Activated T-cell treated with anti-CD3 and anti-CD28 coated beads for 4 hours (primary cell): ENCODE results near the gene OTOS.

Source experiments
- DNase-seq: peaks from one replicate; pipeline ENCODE4 v3.0.0-alpha.2; 2020

The OTOS gene

DNA sequence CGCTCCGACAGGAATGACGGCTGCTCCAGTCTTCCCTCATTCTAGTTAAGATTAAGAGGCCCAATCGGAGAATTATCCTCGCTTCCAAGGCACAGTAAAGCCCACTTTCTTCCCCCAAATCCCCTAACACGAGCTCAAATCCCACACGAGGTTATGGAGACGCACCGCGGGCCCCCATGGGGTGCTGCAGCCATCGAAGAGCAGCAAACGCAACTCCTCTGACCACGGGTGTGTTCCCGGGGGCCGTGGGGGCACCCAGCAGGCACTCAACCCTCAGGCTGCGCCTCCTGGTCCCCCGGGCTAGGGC is 4.8 kb downstream of the OTOS start:
- DNase-seq, result no peak

DNA sequence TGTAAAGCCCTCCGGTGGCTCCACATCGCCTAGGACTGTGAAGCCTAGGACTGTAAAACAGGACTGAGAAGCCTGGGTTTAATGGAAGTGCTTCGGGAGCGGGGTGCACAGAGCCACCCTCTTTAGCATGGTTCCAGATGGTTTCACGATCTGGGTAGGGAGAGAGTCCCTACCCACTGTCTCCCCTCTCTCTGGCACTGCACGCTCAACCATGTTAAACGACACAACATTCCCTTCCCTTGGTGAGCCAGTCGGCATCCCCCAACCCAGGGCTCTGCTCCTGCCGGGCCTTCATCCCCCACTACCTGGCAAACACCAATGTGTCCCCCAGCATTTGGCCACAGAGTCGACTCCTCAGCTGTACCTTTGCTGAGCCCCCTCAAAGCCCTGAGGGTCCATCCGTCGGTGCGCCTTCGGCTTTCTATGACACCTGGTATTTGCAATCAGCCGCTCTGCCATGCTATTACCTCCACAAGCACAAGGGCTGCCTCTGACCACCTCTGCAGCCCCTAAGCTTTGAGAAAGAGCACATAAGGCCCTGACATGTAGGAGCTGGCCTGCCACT is 5.4 kb downstream of the OTOS start:
- DNase-seq, result no peak

DNA sequence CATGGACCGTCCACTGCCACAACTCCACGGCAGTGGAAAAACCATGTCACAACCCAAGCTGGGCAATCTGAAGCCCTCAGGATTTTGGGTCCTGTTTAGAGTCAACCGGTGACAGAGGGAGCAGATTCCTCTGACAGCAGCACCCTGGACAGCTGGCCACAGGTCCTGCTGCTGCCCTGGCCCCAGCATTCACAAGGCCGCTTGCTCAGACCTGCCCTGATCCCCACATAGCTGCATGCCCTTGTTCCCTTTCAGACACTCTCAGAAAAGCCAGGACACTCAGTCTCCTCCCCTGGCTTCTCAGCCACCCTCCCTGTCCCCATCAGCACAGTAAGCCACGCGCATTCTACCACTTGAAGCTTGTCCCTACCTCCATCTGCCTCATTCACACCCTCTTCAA is 6.0 kb downstream of the OTOS start:
- DNase-seq, result no peak

DNA sequence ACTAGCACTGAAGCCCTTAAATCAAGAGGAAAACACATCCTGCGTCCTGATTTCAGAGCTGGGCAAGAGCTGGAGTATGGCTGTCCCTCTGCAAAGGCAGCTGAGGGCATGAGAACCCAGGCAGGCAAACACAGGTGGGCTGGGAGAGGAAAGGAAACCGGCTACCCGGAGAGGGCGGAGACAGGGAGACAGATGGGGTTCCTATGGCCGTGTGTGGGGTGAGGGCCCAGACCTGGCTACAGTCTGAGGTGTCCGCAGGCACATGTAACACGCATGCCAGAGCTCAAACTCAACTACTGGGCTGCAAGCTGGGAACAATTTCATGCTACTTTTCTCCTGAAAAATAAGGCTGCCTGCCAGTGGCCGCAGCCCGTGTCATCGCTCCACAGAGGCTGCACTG is 7.1 kb downstream of the OTOS start:
- DNase-seq, result no peak

DNA sequence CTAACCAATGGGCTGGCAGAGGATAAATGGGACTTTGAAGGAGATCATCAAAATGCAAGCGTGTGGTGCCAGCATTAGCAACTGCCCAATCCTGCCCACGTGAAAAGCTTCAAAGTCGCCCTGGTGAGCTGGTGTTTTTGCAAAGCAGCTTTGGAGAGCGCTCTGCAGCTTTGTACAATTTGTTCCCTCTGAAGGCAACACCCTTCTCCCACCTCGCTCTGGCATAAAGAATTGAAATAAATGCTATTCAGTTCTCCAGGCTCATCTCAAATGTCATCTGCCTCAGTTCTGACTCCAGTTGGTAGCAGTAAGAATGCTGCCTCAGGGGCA is 7.8 kb downstream of the OTOS start:
- no peak for DNase-seq

DNA sequence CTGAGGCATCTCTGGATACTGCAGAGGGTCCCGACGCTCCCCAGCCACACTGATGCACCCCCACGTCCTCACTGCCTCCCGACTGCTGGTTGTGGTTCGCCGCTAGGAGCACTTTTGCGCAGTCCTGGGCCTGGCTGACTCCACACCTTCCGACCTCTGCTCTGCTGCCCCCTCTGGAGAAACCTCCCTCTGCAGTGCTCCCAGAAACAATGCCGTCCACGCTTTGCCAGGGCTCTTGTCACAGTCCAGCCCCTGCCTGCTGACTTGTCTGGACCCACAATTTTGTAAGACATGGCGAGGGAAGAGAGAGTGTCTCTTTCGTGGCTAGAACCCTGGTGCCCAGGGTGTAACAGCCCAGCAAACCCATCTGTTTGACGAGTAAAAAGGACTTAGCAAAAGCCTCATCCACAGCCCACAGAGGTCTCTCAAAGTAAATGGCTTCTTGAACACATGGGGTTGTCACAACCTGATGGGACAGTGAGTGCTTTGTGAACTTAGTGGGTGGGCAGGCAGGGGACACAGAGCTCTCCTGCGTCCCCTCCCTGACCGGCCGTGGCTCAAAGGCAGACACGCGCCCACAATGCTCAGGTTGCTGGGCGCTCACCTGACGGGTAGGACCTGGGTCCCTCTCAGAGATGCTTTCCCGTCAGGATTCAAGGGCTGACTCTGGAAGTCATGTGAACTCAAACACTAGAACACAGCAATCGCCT is 8.4 kb downstream of the OTOS start:
- DNase-seq, result no peak

DNA sequence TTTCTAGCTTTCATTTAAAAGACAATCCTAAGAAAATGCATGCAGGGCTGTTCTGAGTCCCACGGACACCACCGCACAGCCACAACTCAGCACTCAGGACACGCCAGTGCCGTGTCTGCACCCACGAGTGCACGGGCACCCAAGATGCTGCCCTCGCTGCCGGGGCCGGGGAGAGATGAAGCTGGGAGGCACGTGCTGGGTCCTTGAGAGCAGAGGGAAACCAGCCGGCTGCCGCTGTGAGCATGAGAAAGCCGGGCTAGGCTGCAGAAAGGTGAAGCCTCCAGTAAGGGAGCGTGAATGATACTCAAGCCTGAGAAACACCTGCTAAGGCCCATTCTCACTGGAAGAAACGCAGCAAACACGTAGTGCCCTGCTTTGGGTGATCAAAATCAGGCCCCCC is 9.2 kb downstream of the OTOS start:
- DNase-seq, result no peak

DNA sequence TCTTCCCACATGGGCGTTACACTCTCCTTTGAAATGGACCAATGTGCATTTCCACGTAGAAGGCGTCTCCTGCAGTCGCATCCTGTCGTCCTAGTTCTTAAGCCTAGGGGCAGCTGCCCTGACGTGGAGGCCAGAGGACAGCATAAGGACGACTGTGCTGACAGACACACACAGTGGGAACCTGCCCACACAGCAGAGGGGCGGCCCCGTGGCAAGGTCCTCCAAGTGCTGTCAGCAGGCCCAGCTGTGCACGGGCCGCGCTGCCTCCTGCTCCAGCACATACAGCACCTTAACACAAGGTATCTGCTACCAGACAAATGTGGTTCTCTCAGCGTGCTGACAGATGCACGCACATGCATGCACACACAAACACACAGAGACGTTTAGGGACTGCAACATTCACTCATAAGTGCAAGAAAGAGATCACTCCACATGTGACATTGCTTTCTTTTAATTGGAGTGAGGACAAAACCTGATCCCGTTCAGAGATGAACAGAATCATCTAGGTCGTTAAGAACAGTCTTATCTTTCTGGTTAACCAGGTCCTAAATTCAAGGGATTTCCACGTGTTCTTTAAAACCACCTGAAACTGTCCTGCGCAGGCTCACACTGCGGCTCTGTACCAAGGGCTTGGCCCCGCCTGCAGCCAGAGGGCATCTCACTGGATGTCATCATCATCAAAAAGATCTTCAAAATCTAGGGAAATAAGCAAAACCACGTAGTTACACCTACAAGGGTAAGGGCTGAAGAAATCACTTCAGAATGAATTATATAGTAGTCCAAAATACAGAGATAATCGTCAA is 9.9 kb downstream of the OTOS start:
- DNase-seq, result no peak

DNA sequence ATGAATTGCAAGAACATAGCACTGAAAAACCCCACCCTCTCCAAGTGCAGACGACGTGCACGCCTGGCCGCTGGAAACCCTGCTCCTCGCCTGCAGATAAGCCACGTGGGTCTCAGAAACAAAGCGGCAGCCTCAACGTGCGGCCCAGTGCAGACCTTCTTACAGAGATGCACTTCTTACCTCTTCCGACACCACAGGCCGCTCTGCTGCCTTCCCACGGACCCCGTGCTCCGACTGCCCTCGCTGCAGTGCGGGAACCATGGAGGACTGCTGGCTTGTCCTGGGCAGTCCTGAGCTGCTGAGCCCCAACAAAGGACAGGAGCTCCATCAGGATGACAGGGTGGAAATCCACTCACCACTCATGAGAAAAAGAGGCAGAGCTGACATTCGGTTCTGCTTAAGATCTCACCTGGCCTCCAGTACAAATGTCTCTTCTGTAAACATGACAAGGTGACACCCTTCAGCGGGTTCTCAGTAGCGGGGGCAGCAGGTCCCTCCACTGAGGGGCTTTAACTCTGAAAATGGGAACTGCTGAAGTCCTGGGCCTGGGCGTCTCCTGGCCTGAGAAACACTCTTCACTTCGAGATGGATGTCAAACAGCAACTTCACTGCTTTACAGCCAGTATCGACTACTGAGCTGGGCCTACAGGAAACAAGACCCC is 10.6 kb downstream of the OTOS start:
- no peak for DNase-seq

DNA sequence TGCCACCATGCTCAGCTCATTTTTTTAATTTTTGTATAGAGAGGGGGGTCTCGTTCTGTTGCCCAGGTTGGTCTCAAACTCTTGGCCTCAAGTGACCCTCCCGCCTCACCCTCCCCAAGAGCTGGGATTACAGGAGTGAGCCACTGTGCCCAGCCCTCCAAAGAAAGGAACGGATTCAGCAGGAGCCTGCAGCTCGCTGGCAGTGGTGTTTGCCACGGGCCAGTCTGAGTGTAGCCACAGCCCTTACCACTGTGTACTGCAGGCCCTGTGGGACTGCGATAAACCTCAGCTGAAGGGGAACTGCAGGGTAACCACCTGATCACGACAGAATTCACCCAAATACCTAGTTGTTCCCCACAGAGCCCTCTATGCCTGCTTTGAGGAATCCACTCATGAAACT is 11.1 kb downstream of the OTOS start:
- DNase-seq, result no peak

DNA sequence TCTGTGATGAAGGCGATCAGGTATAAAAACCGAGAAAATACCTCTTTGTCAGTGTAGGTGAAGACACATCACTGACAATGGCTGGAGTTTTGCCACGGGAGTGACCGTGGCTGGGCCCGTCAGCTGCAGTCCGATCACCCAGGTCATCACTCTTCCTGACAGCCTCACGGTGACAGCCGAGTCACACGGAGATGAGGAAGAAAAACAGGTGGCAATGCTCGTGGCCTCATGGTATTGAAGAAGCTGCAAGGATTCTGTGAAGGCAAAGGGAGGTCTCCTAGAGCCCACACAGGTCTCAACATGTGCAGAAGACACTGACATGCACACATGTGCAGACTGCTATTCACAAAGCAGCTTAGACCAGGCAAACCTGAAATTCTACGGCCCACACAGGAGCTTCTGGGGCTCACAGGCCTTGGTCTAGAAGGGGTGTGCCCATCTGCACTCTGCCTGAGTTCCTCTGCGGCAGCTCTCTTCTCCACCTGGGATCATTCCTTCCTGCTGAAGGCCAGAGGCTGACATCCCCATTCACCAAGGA is 11.8 kb downstream of the OTOS start:
- DNase-seq, result no peak

DNA sequence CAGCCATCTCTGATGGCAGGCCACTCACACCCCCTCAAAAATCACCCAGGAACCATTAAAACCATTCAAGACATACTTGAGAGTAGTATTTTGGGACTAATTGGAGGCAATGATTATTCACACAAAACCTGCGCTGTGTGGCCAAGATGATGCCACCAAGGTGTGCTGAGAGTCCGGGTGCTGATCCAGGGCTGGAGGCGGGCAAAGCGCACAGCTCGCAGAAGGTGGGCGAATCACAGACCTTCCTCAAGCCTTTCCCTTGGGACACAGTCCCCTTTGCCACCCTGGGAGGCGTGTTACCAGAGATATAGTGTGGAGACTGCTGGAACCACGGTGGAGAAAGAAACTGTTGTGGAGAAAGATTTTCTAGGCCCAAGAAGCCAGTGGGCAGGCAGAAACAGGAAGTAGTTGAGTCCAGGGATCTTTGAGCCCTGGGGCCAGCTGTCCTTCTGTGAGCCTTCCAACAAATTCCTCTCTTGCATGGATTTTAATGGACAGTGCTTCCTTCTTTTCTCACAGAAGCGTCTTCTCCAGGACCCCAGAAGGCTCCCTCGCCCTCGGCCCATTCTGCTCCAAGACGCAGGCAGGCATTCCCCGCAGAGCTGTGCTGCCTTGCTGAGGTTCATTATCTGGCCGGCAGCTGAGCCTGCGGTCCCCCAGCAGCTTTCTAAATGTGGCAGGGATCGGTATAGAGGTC is 12.4 kb downstream of the OTOS start:
- no peak for DNase-seq

DNA sequence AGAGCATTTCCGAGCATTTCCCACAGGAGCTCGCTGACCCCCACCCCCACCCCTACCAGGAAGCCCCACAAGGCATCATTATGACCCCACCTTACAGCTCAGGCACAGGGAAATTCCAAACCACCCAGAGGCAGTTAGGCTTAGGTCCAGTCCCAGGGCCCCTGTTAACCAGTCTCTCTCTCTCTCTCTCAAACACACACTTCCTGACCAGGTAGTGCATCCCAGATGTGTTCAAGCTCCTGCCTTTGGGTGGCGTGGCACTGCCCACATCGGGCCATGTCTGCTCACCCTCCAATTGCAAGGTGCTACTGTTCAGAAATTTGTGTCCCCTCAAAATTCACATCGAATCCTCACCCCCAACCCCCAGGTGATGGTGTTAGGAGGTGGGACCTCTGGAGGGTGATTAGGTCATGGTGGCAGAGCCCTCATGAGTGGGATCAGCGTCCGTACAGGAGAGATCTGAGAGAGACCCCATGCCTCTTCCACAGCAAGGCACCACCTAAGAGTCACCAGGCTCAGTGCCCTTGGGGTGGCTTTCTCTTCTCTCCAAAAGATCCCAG is 13.2 kb downstream of the OTOS start:
- no peak for DNase-seq

DNA sequence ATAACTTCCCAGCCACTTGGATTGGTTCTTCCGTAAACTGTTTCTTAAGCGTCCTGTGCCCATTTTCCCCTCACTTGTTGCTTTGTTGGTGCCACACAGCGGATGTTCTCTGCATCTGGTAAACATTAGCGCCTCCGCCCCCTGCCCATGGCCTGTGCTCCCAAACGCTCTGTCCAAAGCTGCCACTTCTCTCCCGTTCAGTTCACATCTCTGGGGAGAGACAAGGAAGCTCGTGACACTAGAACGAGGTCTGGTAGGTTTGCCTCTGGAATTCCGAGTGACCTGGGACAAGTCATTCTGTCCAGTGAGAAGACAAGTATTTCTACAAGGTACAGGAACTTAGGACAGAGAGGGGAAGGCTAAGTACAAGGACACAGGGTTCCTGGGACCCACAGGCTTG is 13.7 kb downstream of the OTOS start:
- no peak for DNase-seq

DNA sequence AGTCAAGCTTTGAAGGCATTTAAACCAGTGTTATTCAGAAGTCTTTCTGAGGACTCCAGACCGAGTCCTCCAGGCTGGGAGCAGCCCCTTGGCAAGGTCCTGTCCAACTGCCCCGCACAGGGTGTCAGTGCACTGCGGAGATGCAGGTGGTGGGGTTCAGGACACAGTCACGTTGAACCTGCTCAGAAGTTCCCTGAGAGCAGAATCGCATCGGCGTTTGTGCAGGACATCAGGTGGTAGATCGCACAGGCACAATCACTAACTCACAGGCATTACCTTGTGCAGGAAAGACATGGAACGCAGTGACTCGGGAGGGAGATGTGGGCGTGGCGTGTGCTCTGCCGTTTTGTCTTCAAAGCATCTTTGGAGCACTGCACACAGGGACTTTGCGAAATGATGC is 14.7 kb downstream of the OTOS start:
- DNase-seq, result no peak

DNA sequence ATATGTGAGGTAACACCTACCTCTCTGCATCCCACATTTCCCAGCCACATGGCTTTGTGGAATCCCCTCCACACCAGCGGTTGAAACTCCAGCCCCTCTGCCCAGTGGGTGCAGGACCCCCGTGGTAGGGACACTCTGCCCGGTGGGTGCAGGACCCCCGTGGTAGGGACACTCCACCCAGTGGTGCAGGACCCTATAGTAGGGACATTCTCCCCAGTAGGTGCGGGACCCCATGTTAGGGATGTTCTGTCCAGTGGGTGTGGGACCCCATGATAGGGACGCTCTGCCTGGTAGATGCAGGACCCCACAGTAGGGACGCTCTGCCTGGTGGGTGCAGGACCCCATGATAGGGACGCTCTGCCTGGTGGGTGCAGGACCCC is 15.8 kb downstream of the OTOS start:
- DNase-seq, result no peak

DNA sequence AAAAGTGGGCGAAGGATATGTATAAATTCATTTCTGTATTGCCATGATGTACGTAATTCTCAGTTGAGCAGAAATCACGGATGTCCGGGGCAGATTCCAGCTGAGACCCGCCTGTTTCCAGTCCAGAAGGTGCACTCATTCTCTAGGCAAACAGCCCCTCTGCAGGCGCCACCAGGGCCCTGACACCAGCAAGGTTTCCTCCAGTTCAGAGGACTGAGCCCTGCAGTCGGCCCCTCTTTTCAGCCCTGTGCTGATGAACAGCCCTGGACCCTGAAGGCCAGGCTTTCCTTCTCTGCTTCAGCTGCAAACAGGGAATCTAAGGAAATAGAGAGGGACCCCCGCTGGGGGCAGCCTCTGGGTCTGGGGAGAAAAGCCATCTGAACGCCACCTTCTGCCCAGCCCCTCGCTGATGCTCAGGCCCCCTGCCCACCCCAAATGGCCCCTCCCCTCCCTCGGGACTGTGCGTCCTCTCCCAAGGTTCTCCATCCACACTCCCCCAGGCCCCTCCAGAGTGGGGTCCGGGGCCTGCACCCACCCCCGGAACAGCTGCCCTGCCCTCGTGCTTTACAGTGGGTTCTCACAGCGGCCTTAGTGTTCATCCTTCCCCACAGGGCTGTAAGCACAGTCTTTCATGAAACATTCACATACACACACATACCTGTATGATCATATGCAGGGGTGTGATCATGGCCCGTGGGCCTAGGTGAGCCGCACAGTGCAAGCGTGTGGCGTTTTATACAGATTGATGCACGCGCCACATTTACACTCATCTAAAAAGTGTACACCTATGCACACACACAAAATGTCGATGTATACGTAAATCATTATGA is 16.4 kb downstream of the OTOS start:
- DNase-seq, result no peak

DNA sequence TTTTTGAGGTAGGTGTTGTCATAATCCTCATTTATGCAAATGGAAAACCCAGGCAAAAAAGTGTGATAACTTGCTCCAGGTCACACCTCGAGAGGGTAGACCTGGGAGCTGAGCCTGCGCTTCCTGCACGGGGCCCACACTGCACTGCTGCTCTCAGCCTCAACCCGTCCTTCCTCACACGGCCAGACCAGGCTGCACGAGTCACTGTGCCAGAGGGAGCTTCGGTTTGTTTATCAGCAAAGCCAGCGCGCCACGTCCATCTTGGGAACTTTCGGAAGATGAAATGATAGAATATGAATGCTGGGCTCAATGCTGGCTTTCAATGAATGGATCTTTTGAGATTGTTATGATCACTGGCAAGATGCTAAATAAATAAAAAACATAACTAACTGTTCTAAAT is 18.8 kb downstream of the OTOS start:
- DNase-seq, result no peak

DNA sequence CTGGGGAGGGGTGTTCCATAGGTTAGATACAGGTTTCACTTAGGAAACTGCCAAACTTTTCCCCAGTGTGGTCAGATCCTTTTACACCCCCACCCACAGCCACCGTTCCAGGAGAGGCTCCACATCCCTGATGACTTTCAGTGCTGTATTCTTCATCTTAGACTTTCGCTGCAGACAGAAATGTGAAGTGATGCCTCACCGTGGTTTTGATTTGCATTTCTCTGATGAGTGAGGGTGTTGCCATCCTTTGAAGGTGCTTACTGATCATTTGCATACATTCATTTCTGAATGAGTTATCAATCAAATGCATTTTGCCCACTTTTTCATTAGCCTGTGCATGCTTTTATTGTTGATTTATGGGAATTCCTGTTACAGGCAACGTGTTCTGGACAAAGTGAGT is 19.3 kb downstream of the OTOS start:
- DNase-seq, result no peak

DNA sequence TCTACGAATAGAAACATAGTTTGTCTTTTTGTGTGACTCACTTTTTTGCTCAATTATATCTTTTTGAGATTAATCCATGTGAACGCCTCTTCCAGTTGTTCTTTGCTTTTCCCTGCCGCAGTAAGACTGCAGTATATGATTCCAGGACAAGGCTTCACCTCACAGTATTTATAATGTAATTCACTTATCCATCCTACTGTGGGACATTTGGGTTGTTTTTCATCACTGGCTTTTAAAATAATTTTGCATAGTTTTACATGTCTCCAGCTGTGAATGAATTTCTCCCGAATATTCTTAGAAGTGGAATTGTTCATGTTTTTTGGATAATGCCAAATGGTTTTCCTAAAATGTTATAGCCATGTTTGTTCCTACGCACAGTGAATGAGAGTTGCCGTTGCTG is 26.2 kb downstream of the OTOS start:
- no peak for DNase-seq

DNA sequence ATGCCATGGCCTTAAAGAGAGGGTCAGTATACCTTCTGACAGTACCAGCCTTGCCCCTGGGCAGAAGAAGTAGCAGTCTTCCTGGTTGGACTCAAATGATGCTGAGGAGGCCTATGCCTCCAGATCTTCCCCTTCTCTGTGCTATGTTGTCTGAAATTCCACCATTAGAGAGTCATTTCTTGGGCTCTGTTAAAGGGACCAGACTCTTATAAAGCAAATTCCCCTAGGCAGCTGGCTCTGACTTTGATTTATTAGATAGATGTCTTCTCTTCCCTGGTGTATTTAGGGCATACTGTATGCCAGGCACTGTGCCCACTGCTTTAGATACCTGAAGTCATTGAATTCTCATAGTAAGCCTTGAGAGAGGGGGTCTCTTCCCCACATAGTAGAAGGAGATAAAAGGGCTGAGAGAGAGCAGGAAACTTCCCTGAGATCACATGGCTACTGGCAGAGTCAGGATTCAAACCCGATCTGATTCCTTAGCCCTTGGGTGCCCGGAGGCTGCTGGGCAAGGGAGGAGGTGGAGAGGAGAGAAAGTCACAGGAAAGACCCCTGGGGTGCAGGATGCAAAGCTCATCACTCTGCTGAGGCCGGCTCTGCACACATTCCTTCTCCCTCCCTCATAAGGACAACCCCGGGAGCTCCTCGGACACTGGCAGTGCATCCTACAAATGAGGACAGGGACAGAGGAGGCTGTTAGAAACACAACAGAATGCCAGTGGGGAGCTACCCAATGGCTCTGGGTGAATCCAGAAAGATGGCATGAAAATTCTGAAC is 27.4 kb downstream of the OTOS start:
- DNase-seq, result no peak
